Activated T-cell treated with anti-CD3 and anti-CD28 coated beads for 48 hours (primary cell): Measurements from ENCODE around the gene JMJD4.
A peak's percentile ranks its signal among the peaks of the same experiment; 100 is the strongest.

Experiments
- DNase-seq: peaks from one replicate; pipeline ENCODE4 v3.0.0-alpha.2; 2020; ENCODE audit warnings: low read depth

Gene JMJD4

DNA sequence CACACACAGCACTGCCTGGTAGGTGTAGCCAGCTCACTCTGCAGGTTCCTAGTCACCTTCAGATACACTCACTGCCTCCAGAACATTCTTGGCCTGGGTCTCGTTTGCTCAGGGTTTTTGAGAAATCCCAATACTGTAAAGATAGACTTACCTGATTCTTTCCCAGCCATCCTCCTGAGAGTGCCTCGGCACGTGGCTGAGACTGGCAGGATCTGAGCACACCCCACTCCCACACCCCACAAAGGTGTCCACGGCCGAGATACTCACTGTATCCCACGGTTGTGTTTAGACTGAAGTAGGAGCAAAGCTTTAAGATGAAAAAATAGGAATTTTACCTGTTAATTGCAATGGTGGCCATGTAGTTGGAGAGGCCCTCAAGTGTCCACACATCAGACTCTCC lies 33.5 kb upstream of the JMJD4 start:
- DNase-seq, result no peak

DNA sequence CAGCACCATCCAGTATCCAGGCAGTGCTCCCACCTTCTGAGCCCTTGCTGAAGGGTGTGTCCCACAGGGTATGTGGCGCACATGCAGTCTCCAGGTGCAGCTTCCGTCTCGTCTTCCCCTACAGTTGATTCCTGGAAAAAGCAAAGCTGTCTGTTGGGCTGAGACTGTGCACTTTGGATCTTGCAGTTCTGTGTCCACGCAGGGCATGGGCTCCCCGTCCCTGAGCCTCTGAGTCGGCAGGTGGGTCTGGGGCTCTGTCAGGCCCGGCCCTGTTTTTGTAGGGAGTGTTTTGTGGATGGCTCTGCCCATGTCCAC lies 33.0 kb upstream of the JMJD4 start:
- DNase-seq, result no peak

GRCh38 chr1:227767401-227768124 lies 32.5 kb upstream of the JMJD4 start:
- DNase-seq, result no peak

DNA sequence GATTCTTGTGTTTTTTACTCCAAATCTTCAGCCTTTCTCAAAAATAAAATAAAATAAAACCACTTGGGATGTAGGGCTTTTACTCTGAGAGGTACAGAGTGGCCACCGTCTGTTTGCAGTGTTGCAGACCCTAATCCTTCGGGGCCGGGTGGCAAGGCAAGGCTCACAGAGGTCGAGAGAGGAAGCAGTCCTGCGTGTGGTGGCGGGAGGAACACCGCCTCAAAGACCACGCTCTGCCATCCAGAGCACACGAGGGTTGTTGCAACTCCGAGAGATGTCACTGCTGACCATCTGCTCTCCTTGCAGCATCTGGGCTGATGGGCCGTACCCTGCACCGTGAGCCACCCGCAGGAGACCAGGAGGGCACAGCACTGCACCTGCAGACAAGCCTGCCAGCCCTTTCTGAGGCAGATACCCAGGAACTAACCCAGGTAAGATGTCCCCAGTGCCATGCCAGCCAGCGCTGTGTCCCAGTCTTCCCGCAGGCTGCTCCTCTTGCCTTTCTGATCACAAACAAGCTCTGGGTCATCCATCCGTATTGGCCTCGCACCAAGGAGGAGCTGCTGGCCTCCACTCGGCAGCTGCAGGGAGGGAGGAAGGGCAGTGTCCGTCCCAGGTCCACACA lies 31.7 kb upstream of the JMJD4 start:
- DNase-seq, result no peak

DNA sequence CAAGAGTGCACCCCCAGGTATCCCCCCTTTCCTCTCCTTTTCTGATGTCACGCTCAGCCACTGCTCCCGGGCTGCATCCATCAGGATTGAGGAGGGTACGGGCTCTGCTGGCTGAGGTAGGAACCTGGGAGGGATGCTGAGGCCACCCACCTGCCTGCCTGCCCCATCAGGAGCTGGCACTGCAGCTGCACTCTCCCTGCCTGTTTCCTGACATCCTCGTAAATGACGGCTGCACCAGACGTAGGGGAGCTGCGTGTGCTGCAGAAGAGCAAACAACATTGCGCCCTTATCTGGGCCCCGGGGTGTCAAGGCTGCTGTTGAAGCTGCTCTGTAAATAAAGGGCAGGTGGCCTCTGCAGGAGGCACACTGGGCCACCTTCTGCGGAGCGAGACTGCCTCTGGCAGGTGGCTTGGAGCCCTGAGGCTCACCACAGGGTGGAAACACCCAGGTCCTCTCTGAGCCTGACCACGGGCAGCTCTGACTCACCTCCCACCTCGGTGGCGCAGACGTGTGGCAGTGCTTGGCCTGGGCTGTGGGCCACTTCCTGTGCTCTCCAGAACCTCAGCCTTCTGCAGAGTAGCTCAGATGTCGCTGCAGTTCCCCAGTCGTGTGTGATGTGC lies 31.0 kb upstream of the JMJD4 start:
- DNase-seq, result peak; percentile 62

DNA sequence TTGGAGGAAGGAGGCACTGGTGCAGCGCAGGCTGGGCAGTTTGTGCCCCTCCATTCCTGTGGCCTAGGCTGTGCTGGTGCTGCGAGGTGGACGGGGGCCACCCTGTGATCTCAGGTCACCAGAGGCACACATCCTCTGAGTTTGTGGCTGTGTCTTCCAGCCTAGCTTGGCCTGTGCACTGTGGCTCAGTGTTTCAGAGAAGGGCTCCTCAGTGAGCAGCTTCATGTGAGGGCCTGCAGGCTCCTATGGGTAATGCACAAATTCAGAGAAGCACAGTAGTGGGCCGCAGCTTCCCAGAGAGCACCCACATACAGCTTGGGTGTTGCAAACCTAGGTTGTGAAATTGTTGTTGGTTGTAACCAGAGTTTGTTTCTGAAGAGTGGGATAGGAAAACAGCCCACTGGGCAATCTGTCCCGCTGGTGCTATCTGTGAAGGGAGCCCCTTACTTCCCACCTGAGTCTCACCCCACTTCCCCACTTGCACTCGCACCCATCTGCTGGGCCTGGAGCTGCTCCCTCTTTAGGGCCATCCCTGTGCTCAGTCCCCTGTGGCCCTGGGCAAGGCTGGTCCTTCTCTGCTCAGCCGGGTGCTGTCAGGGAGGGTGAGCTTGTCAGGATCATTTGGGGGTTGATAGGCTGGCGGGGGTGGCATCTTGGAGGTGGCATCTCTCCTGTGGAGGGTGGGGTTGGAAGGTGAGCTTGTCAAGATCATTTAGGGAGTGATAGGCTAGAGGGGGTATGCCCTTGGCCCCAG lies 30.3 kb upstream of the JMJD4 start:
- DNase-seq, result no peak

- no peak for DNase-seq
Observed at GRCh38 chr1:227764019-227764391, 28.9 kb upstream of the JMJD4 start.

- no peak for DNase-seq
Observed at GRCh38 chr1:227763246-227764018, 28.3 kb upstream of the JMJD4 start.

DNA sequence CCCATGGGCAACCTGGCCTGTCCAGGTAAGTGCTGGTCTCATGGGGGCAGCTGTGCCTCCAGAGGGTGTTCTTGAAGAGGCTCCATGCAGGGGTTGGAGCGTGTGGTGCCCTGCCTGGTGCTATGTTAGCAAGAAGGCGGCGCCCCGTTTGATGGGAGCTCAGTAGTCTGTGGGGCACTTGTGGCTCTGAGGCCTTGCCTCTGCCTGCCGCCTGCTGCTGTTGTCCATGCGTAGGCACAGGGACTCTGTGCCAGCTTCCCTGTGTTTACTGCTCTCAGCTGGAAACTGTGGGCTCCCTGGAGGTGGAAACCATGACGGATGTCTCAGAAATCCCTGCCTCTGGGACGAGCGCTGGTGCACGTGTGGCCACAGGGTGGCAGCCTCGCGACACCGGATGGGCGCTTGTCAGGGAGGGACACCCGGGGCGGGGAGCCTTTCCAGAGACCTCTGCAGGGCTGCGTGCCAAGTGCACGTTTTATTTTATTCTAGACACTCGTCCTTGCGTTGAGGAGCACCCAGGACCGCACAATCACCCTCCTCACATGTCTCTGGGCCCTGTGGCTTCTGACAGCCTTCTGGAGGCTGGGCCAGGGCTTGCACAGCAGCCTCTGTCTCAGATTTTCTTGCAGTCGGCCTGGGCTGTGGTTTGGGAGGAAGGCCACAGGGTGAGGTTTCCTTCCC lies 27.3 kb upstream of the JMJD4 start:
- peak; percentile 81 for DNase-seq

GRCh38 chr1:227761621-227762230 lies 26.6 kb upstream of the JMJD4 start:
- no peak for DNase-seq

DNA sequence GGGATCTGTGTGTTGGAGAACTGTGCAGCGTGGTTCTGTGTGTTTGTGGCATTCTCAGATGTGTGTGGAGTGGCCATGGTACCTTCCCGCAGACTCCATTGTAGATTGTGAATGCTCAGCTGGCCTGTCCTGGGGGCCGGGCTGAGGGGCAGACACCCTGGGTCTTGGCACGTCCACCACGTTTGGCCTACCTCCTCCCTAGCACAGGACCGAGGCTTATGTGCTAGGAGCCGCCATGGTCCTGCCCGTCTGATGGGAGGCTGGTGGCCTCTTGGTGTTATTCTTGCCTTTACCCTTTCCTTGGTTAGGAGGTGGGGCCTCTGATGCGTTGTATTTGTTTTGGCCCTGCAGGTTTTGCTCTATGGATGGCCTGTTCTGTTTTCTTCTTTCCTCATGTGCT lies 25.3 kb upstream of the JMJD4 start:
- no peak for DNase-seq

DNA sequence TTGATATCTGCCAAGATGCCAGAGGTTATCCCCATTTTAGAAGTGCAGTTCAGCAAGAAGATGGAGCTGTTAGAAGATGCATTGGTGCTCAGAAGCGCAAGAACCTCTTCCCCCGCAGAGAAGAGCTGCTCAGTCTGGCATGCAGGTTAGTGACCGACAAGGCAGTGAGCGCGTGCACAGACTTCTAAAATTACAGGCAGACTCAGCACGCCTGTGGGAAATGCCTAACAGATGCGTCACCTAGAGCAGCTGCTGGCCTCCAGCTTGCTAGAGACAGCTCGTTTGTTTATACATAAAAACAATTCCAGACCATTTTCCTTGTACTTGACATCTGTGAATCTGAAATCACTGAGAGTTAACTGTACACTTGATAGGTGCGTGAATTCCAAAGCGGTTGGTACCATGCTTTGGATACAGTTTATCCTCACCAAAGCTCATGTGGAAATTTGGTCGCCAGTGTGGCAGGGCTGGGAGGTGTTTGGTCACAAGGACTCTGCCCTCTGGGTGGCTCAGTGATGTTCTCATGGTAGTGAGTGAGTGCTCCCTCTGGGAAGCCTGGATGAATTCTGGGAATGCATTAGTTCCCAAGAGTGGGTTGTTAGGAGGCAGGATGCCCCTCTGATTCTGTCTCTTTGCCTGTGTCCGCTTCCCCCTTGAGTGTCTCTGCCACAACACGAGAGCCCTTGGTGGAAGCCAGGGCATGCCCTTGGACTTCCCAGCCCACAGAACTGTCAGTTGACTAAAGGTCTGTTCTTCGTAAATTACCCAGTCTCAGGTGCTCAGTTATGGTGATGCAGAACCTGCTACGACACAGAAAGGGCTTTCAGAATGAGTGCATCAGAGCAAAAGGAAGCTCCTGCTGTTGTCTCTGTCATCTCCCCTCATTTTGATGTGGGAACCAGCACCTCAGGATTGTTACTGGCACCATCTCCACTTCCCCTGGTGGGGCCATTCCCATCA lies 24.5 kb upstream of the JMJD4 start:
- DNase-seq, result no peak

- DNase-seq, result no peak
Observed at GRCh38 chr1:227758366-227758765, 23.3 kb upstream of the JMJD4 start.

DNA sequence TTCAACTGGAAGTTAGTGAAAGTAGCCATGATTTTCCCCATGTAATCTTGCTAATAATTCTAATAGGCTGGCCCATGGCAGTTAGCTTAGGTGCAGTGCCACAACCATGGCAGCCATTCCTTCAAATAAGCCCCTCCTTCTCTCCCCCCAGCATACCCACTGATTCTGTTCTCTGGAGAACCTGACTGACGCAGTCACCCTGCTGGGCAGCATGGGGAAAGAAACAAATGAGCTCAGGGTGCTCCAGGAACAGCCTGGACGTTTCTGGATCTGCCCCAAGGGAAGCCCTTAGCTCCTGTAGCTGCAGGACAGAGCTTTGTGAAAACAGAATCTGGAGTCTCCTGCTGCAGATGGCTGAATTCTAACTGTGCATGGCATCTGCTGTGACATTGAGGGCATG lies 22.7 kb upstream of the JMJD4 start:
- no peak for DNase-seq

DNA sequence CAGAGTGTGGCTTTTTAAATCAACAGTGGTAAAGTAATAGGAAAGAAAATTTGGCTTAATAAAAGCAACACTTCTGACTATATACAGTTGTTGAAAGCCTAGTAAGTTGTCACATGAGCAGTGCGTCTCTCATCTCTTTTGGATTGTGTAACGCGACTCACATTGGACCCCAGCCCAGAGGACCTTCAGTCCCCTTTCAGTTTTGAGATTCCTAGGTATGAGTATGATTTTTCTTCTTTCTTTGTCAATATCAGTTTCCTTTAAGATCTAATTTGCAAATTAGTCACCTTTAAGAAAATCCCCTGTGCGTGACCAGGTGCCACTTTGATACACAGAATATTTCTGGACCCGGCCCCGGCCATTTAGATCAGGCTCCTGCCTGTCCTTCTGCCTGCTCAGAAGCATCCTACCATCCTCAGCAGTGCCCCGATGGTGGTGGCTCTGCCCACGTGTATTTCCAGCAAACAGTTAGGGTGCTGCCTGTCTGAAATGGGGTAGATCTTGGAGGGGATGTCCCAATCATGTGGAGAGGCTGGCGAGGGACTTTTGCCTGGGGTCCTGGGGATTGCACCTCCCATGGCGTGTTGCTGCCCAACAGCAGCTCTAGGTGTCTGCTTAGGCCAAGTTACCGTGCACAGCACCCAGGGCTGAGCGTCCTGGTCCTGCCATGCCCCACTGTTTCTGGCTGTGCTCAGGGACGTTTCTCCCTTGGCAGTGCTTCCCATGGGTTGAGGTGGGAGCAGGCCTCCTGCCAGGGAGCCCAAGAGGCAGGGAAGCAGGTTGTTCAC lies 21.3 kb upstream of the JMJD4 start:
- no peak for DNase-seq

GRCh38 chr1:227754958-227755357 lies 19.9 kb upstream of the JMJD4 start:
- no peak for DNase-seq

- no peak for DNase-seq
Observed at GRCh38 chr1:227753999-227754711, 19.1 kb upstream of the JMJD4 start.

DNA sequence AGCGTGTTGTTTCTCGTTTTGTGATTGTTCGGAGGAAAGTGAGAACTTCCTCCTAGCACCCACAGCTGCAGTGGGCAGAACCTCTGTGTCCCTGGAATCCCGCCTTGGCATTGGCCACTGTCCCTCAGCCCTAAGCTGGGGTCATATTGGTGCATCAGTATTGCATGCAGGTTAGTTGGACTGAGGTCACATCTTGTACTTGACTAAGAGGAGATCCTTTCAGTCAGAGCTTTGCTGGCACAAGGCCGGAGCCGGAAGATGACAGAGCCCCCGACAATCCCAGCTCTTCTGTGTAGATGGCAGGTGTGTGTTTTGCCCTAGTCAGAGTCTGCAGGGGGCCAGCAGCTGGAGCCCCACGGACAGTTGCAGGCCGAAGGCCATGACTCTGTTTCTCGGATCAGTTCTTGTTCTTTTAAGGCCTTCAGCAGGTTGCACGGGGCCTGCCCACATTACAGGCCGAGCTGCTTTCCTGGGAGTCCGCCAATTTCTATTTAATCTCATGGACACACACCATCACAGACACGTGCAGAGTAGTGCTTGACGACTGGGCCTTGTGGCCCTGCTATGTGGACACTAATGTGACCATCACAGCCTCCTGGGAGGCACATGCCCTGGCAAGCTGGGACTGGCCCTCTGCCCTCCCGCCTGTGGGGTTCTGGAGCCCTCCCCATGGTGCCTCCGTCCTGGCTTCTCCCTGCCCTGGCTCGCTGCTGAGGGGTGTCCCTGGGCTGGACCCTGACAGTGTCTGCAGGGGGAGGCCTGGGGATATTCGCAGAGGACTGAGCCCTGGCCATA lies 15.0 kb upstream of the JMJD4 start:
- DNase-seq, result no peak
